CD4-positive, alpha-beta T cell treated with Interleukin-17A for 1 hour (primary cell): ENCODE data around the gene METTL13.

Source experiments
- DNase-seq: peaks from one replicate; pipeline ENCODE4 v3.0.0-alpha.2; 2020

Gene METTL13

DNA sequence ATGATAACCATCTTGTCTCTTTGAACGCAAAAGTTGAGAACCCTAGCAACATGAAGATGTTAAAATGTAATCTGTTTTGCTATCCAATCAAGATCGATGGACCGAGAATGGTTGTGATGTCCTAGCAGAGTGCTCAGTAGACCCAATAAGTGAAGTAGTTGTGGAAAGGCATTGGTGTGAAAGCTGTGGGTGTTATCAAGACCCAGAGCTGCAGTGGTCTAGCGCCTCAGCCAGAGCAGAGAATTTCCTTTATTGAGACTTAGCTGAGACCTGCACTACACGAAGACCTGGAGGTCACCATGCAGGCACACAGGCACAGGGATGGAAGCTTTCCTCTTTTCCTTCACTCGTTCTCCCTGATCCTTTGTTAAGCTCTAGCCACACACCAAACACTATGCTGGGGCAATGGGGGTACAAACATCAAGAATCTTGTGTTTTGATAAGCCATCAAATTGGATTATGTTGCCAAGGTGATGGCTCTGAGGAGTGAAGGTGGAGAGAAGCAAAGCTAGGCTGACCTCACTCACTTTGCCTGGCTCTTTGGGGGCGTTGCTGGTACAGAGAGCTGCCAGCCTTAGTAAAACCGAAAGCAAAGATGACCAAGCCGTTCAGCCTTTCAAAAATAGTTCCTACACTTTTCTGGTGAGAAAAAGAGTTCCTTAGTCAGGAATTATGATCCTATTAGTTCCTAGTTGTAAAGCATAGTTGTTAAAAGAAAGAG is 24.1 kb downstream of the METTL13 start:
- DNase-seq: peak; percentile 9

DNA sequence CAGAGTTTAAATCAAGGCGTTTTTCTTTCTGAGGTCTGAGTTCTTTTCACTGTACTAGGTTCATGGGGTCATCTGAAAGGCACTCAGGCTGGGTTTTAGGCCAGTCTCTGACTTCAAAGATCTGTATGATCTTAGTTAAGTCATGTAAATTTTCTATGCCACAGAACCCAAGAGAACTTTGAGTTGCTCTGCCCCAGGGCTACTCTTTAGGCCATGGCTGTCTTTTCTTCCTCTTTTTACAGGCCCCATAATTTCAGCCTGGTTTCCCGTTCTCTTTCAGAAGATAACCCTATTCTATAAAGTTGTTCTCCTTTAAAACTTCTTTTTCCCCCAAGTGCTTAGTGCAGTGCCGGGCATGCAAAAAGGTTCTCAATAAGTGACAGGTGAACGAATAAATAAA is 26.1 kb downstream of the METTL13 start:
- DNase-seq: no peak

DNA sequence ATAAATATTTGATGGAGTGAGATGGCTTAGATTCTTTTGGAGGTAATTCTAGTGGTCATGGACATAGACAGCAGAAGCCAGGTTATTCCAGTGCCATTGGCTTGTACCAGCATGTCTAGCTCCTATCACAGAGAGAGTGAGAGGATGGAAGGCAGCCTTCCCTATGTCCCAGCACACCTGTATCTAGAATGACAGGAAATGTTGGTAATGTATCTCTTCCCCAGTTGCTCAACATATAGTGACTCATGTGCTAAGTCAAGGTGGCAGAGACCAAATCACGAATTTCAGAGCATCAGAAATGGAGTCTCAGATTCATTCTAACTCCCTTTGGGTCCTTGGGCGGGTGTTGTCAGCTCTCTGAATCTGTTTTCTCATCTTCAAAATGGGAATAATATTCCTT is 28.4 kb downstream of the METTL13 start:
- no peak for DNase-seq

DNA sequence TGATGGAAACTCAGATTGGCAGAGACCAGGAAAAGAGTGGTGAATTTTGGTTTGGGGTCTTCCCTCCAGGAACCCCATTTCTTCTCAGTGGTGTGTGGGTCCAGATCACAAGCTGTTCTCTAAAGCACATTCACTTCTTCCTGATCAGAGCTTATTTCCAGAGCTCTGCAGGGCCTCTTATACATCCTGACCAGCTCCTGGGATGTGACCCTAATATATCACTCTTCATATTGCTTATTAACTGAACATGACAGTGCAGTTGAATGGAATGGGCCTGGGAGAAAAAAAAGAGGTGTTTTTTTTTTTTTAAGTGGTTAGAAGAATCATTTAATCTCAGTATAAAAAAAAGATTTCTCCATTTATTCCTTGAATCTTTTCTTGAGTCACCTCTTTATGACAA is 30.2 kb downstream of the METTL13 start:
- DNase-seq: no peak

DNA sequence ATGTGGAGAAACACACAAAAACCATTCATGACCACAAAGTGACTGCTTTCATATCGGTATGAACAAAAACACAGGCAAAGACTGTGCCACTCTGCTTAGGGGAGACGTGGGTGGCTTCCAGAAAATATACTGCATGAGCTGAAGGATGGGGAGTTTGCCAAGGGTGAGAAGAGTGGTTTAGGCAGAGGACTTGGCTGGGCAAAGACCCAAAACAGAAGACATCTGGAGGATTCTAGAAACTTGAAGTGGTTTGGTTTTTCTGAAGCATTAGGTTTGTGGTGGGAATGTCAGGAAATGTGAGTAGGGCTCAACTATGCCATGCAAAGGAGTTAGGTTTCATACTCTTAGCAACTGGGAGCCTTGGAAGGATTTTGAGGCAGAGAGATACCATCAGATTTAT is 33.2 kb downstream of the METTL13 start:
- DNase-seq: no peak

DNA sequence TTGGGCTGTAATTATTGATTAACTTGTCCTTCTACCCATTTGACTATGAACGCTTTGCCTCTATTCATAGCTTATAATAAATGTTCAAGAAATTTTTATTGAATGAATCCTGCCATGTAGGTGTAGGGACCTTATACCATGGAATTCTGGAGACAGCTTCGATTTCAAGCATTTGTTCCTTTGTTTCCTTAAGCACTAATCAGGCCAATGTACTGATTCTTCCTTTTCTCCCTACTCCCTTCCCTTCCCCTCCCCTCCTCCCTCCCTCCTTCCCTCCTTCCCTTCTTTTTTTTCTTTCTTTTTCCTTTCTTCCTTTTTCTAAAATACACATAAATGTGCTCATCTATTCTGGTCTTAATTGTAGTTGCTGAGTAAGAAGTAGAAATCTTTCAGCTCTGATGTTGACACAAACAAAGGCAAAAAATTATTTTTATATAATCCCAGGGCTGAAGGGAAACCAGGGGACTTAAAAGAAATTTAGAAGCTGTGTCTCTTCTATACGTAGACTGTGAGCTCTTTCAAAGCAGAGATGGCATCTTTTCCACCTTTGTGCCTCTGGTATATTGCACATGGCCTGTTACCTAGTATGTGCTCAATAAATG is 34.9 kb downstream of the METTL13 start:
- DNase-seq: no peak

DNA sequence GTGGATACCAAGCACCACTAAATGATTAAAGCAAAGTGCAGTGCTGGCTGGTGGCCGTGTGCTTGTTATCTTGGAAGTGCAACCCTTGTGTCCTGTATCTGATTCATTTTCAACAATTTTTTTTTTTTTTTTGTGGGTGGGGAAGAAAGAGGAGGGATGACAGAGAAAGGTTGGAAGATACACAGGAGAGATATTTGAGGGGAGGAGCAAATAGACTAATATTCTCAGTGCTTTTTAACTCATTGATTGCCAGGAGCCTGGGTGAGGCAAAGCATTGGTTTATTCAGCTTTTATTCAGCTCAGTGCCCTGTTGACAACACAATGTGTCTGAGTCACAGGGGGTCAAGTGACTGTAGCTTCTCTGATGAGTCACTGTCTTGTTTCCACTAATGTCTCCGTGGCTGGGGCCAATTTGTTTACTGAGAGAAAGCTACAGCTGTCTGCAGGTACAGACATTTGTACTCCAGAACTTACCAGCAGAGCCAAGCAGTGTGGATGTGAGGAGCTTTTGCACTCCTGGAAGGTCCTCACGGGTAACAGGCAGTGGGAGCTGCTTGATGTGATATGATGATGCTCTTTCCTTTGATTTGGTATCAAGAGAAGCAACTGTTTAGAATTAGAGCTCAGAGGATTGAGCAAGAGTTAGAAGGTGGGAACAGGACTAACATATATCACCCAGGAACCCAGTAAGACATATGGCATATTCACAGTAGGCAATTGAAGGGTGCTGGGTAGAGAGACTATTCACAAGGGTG is 36.2 kb downstream of the METTL13 start:
- no peak for DNase-seq

DNA sequence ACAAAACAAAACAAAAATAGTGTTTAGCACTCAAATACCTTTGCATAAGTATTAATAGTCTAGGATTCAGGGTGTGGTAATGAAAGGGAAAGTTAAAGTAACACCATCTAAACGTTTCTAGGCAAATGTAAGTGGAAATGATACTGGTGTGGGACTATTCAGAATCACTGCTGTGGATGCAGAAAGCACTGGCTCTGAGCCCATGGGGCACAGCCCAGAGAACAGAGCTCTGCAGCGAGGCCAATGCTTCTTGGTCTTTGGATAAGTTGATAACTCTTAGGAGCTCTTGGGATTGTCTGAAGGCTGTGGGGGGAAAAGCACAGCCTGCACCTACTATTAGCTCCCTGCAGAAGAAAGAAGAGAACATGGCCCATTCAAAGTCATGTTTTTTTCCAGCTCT is 38.5 kb downstream of the METTL13 start:
- DNase-seq: no peak

DNA sequence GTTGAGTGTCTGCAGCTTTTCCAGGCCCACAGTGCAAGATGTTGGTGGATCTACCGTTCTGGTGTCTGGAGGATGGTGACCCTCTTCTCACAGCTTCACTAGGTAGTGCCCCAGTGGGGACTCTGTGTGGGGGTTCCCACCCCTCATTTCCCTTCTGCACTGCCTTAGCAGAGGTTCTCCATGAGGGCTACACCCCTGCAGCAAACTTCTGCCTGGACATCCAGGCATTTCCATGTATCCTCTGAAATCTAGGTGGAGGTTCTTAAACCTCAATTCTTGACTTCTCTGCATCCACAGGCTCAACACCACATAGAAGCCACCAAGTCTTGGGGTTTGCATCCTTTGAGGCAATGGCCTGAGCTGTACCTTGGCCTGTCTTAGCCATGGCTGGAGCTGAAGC is 45.5 kb downstream of the METTL13 start:
- DNase-seq: no peak

DNA sequence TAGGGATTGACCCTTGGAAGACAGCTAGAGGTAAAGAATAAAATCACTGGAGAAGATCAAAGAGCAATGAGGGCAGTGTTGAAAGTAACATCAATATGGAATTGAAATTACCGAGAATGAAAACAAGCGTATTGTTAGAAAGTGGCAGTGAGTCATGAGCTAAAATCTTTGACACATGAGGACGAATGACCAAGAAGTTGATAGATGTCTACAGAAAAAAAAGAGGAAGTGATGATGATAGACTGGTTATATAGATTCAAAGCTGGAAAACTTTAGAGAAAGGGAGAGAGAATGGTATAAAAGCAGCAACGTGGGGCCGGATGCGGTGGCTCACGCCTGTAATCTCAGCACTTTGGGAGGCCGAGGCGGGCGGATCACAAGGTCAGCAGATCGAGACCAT is 47.3 kb downstream of the METTL13 start:
- no peak for DNase-seq

DNA sequence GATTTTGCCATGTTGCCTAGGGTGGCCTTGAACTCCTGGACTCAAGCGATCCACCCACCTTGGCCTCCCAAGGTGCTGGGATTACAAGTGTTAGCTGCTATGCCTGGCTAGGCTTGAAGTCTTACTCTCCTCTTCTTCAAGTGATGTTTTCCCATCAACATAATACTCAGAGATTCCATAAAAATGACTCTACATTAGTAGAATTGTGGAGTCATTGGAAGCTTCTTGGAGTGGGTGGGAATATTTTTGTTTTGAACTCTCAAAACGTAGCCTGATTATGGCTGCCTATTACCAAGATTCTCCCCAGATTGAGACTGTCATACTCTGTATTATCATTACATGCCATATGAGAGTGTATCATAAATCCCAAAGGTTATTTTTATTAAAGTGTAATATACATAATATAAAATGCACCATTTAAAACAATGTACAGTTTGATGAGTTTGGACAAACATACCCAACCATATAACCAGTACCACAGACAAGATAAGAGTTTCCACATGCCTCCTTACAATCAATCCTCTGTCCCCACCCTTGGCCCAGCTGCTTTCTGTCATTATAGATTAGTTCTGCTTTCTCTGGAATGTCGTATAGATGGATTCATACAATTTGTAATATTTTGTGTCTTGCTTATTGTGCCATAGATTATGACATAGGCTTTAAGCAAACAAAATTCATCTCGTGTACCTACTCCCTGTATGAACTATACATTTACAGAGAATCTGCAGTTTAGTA is 51.8 kb downstream of the METTL13 start:
- DNase-seq: no peak

DNA sequence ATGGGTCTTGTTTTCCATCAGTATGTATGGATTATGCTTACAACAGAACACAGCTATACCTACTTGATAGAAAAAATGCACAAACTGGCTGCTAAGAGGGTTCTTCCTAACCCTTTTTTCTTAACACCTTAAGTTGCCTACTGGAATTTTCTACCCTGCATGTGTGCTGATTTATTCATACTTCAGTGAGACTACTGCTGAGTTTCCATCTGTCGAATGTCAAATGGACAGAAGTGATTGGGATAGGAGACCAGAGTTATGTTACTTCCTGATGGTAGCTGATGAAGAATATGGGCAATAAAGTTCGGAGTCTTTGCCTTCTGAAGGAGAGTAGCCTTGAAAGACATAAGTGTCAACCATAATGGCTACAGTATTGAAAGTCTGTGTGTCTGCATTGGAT is 53.4 kb downstream of the METTL13 start:
- no peak for DNase-seq

DNA sequence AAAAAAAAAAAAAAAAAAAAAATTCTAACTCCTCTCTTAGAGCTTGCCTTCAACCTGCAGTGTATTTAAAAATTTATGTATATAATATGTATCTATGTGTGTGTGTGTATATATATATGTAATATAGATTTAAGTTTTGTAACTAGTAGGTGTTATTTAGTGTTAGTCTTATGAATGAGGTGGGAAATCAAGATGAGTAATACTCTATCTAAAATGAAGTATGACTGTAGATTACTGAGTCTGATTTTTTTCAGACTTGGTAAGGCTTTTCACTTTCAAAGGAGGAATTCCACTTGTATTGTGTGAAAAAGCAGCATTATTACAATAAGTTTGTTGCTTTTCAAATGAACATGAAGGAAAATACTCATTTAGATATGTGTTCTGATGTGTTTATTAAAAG is 54.4 kb downstream of the METTL13 start:
- no peak for DNase-seq

DNA sequence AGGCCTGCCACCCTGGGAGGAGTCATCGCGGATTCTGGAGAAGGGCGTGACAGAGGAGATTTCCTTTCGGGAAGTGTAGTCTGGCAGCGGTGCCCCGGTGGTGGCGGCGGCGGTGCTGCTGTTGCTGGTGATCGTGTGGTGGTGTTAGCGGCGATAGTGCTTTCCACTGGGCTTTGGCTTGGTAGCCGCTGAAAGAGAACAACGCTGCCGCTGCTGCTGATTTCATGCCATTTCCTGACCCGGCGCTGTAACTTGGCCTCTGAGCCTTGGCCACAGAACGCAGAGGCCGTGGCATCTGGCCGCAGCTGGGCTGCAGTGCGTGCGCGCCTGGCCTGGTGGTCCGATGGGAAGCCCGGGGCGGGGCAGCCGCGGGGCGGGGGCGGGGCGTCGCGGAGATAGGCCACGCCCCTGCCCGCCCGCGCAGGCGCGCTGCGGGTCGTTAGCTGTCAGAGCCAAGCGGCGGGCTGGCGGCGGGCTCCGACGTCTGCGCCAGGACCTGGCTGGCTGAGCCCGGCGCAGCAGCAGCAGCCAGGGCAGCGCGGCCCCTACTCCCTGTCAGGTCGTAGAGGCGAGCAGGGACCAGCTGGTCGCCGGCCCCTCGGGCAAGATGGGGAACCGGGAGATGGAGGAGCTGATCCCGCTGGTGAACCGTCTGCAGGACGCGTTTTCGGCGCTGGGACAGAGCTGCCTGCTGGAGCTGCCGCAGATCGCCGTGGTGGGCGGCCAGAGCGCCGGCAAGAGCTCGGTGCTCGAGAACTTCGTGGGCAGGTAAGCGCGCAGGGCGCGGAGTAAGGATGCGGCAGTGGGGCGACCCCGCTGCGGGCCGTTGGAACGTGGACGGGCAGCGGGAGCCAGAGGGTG is 59.8 kb downstream of the METTL13 start, which contains the start of gene DNM3:
DNM3 (plus strand) TSS at position 449 of the 861 bp plus-strand sequence; CDS start at position 608, 159 bp downstream.
- DNase-seq: peak; percentile 82

DNA sequence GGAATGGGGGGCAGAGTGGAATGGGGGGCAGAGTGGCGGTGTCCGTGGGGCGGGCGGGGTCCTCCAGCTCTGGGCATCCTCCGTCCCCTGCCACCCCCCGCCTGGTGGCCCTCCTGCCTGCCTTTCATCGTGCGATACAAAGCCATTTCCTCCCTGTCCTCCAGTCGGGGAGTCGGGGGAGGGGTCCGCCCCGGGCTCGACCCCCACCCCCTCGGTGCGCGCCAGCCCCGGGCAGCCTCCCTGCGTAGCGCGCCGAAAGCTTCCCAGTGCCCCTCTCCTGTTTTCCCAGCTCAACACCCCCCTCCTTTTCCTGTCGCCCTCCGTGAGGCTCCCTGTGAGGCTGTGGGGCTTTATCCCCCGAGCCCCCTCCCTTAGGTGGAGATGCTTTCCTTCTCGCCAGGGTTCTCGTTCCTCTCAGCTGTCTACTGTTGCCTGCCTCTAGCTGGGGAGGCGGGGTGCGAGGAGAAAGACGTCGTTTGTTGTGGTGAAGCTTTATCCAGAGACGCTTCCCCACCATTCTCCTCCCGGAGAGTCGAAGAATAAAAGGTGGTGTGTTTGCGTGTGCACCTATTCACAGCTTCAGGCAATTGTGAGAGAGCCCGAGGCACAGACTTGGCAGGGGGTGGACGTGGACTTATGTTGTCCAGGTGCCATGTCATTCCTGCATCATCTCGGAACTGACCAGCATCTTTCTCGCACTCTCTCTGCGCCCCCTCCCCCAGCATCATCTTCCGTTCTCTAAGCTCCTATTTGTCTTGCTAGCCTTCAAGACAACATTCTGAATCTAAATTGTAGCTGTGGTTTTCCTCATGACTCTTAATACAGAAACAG is 60.7 kb downstream of the METTL13 start:
- peak; percentile 18 for DNase-seq

DNA sequence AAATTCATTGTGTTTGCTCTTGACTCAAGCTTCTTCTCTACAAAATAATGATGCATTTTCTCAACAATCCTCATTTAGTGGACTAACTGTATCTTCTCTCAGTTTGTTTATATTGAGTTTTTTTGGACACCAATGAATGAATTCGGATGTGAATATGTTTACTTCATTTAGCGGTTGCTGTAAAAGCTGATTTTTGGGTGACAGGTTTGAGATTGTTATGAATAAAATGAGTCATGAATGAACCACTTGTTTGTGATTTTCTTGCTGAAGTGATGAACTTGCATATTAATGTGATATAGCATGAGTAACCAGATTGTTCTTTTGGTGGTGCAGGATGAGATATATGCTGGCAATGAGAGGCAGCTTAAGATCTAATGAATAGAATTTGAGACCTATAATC is 62.9 kb downstream of the METTL13 start:
- no peak for DNase-seq

DNA sequence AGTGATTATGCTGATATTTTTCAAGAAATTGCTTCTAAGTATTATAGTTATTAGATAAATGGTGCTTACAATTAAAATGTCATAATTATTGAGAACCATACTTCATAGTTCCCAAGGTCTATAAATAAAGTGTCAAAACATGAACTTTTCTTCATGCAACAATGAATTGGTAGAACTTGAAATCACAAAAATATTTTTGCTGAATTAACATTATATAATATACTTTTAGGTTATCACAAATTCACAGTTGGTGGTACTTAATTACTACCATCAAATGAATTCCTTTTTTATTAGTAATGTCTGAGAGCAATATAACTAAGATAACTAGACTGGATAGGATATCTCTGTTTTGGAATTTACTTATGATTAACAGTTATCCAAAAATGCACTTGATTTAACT is 64.5 kb downstream of the METTL13 start:
- DNase-seq: no peak
